Activated naive CD8-positive, alpha-beta T cell treated with anti-CD3 and anti-CD28 coated beads, Interleukin-2, amount 10 ng/mL, durations not matched to agents 7 days and 5 days (primary cell): ENCODE results near the gene POLE. TPM values are rescaled to one million over a fixed set of nuclear protein-coding genes. Genes with fewer than 3 reads are reported as not detected.

Source experiments
- ATAC-seq: fragments of 150-1000 bp; cut with Tn5 transposase; one replicate; pipeline ENCODE4 v1.10.0; 2021; ENCODE audit warnings: low read depth, moderate library complexity
- POLR2A ChIA-PET: fragments of 350-600 bp; sonication (Branson Sonifier 250); formaldehyde crosslinking; loops from one replicate; lab custom pipeline; 2021; ENCODE audit warnings: antibody characterized with exemption; lab: Charles Lee
- DNase-seq: peaks from one replicate; pipeline ENCODE4 v3.0.0; 2021
- H3K27ac Mint-ChIP-seq: one replicate; pipeline ENCODE4 v1.8.0; 2022; ENCODE audit warnings: mild to moderate bottlenecking, mixed read lengths
- H3K27me3 Mint-ChIP-seq: one replicate; pipeline ENCODE4 v1.8.0; 2022; ENCODE audit warnings: mild to moderate bottlenecking, moderate library complexity, mixed read lengths
- H3K36me3 Mint-ChIP-seq: one replicate; pipeline ENCODE4 v1.8.0; 2021; ENCODE audit warnings: mild to moderate bottlenecking, mixed read lengths
- H3K4me1 Mint-ChIP-seq: one replicate; pipeline ENCODE4 v1.8.0; 2021; ENCODE audit warnings: mixed read lengths
- H3K4me3 Mint-ChIP-seq: one replicate; pipeline ENCODE4 v1.8.0; 2022; ENCODE audit warnings: mild to moderate bottlenecking, moderate library complexity, mixed read lengths
- H3K9me3 Mint-ChIP-seq: one replicate; pipeline ENCODE4 v1.8.0; 2021; ENCODE audit warnings: mixed read lengths
- total RNA-seq, 2 experiments: library from RNA; stranded (reverse); gene quantifications; one replicate each; pipeline ENCODE4 v1.2.3, GENCODE V29; 2021

POLE gene
- total RNA-seq, 2 experiments from 2014 or later, result 168 TPM

DNA sequence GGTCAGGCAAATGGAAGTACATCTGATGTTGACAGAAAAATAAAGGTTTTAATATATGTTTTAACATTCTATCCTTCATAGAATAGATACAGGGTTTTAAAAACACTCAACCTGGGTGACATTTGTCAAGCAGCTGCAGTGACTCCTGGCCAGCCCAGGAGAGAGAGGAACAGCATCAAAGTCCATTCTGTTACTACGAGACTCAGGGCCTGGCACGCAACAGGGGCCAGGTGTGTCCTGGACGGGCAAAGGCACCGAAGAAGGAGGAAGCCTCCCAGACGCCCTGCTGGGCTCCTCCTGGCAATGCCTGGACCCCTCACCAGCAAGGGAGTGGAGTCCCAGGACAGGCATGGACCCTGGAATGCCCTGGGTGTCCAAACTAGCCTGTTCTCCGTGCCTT is 98.8 kb downstream of the POLE start:
- Mint-ChIP-seq H3K36me3 (no peaks in the 10 kb centered on the region), H3K4me3 (no peak overlapping the region), H3K27ac (no peak overlapping the region), H3K4me1 (no peaks in the 10 kb centered on the region), H3K9me3 (no peaks in the 10 kb centered on the region), H3K27me3 (peaks cover 2% of the 10 kb centered on the region)
- no peak for ATAC-seq
- no peak for DNase-seq
- POLR2A ChIA-PET, result no interaction called here

DNA sequence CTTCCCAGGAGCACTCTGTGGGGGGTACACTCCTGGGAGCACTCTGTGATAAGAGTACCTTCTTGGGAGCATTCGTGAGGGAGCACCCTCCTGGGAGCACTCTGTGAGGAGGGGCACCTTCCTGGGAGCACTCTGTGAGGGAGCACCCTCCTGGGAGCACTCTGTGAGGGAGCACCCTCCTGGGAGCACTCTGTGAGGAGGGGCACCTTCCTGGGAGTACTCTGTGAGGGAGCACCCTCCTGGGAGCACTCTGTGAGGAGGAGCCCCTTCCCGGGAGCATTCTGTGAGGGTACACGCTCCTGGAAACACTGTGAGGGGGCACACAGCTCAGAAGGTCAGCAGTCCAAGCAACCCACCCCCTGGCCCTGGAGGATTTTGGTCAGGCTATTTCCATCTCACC is 99.4 kb downstream of the POLE start:
- ATAC-seq (no peak), DNase-seq (no peak)
- Mint-ChIP-seq H3K9me3 (no peaks in the 10 kb centered on the region), H3K27ac (no peak overlapping the region), H3K36me3 (no peaks in the 10 kb centered on the region), H3K27me3 (peaks cover 2% of the 10 kb centered on the region), H3K4me3 (no peak overlapping the region), H3K4me1 (no peaks in the 10 kb centered on the region)
- POLR2A ChIA-PET, result no interaction called here

- POLR2A ChIA-PET, result no interaction called here
- Mint-ChIP-seq H3K4me3 (no peak overlapping the region), H3K36me3 (no peaks in the 10 kb centered on the region), H3K27ac (no peak overlapping the region), H3K27me3 (peaks cover 2% of the 10 kb centered on the region), H3K9me3 (no peaks in the 10 kb centered on the region), H3K4me1 (no peaks in the 10 kb centered on the region)
- DNase-seq, result no peak
- no peak for ATAC-seq
Observed at GRCh38 chr12:132586929-132587328, 100.2 kb downstream of the POLE start.

- no peaks in the 10 kb centered on the region for H3K9me3 Mint-ChIP-seq
- H3K27me3 Mint-ChIP-seq, result peaks cover 2% of the 10 kb centered on the region
- no peak overlapping the region for H3K4me3 Mint-ChIP-seq
- no peak overlapping the region for H3K27ac Mint-ChIP-seq
- ATAC-seq (no peak), DNase-seq (no peak)
- no peaks in the 10 kb centered on the region for H3K36me3 Mint-ChIP-seq
- POLR2A ChIA-PET, result no interaction called here
- no peaks in the 10 kb centered on the region for H3K4me1 Mint-ChIP-seq
Observed at GRCh38 chr12:132585177-132585576, 102.0 kb downstream of the POLE start.

DNA sequence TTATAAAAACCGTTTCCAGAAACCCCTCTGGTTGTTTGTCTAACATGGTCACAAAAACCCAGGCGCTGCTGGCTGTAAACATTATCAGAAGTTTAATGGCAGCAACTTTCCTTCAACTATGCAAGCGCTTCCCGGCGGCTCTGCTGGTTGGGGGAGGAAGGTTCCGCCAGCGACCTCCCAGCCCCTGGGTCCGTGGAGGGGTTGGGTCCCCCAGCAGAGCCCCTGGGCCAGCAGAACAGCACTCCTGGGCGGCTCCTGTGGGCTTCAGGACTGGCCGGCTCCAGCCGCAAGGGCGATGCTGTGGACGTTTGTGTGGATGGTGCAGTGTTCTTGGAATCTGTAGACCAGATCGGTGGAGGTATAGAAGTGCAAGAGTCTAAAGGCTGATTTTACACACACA is 102.7 kb downstream of the POLE start:
- Mint-ChIP-seq H3K4me1 (no peaks in the 10 kb centered on the region), H3K27me3 (peaks cover 2% of the 10 kb centered on the region), H3K4me3 (no peak overlapping the region), H3K9me3 (no peaks in the 10 kb centered on the region), H3K36me3 (no peaks in the 10 kb centered on the region), H3K27ac (no peak overlapping the region)
- DNase-seq (no peak), ATAC-seq (no peak)
- POLR2A ChIA-PET, result no interaction called here

- Mint-ChIP-seq H3K9me3 (no peaks in the 10 kb centered on the region), H3K27ac (no peak overlapping the region), H3K36me3 (no peaks in the 10 kb centered on the region), H3K4me3 (no peak overlapping the region), H3K27me3 (no peaks in the 10 kb centered on the region), H3K4me1 (no peaks in the 10 kb centered on the region)
- ATAC-seq, result no peak
- POLR2A ChIA-PET, result no interaction called here
- no peak for DNase-seq
Observed at GRCh38 chr12:132583736-132584135, 103.4 kb downstream of the POLE start.

GRCh38 chr12:132583411-132583710 is 103.8 kb downstream of the POLE start:
- DNase-seq (no peak), ATAC-seq (no peak)
- no peaks in the 10 kb centered on the region for H3K9me3 Mint-ChIP-seq
- no peaks in the 10 kb centered on the region for H3K4me1 Mint-ChIP-seq
- no peaks in the 10 kb centered on the region for H3K27me3 Mint-ChIP-seq
- H3K27ac Mint-ChIP-seq, result no peak overlapping the region
- H3K4me3 Mint-ChIP-seq, result no peak overlapping the region
- no peaks in the 10 kb centered on the region for H3K36me3 Mint-ChIP-seq
- POLR2A ChIA-PET, result no interaction called here

DNA sequence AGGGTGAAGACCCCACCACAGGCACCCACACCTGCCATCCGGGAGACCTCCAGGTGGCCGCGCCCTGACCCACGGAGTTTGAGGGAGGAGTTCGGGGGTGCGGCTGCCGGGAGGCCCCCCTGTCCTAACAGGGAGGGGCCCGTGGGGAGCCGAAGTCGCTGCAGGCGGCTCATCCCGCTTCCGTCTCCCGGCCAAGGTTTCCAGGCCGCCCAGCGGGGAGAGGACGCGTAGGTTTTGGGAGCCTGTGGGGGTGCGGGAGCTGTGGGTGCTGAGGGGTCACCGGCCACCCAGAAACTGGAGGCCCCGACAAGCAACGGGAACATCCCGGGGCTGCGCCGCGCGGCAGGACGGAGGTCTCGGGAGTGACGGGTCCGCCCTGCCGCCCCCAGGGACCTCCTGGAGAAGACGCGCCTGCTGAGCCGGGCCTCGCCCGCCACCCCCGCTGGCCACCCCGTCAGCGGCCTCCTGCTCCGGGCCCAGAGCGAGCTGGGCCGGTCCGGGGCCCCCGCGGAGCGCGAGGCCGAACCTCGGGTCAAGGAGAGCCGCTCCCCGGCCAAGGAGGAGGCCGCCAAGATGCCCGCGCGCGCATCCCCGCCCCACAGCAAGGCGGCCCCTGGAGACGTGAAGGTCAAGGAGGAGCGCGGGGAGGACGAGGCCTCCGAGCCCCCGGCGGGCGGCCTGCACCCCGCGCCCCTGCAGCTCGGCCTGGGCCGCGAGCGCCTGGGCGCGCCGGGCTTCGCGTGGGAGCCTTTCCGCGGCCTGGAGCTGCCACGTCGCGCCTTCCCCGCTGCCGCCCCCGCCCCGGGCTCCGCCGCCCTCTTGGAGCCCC is 104.3 kb downstream of the POLE start:
- no peaks in the 10 kb centered on the region for H3K36me3 Mint-ChIP-seq
- POLR2A ChIA-PET, result no interaction called here
- no peak overlapping the region for H3K4me3 Mint-ChIP-seq
- ATAC-seq, result no peak
- DNase-seq, result no peak
- no peak overlapping the region for H3K27ac Mint-ChIP-seq
- H3K9me3 Mint-ChIP-seq, result no peaks in the 10 kb centered on the region
- H3K4me1 Mint-ChIP-seq, result no peaks in the 10 kb centered on the region
- H3K27me3 Mint-ChIP-seq, result no peaks in the 10 kb centered on the region

DNA sequence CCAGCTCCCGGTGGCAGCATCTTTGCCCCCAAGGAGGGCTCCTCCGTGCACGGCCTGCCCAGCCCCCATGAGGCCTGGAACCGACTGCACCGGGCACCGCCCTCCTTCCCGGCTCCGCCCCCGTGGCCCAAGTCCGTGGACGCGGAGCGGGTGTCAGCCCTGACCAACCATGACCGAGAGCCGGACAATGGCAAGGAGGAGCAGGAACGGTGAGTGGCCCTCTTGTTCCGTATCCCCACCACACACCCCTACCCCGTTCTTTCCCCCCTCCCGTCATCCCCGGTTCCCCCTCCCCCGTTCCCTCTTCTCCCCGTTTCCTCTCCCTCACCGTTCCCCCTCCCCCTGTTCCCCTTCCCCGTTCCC is 105.1 kb downstream of the POLE start:
- Mint-ChIP-seq H3K27ac (no peak overlapping the region), H3K4me1 (no peaks in the 10 kb centered on the region), H3K36me3 (no peaks in the 10 kb centered on the region), H3K4me3 (no peak overlapping the region), H3K27me3 (no peaks in the 10 kb centered on the region), H3K9me3 (no peaks in the 10 kb centered on the region)
- DNase-seq, result no peak
- POLR2A ChIA-PET, result no interaction called here
- ATAC-seq, result no peak

GRCh38 chr12:132581348-132582057 is 105.6 kb downstream of the POLE start:
- POLR2A ChIA-PET, result no interaction called here
- ATAC-seq (no peak), DNase-seq (no peak)
- H3K4me3 Mint-ChIP-seq, result no peak overlapping the region
- H3K4me1 Mint-ChIP-seq, result no peaks in the 10 kb centered on the region
- H3K36me3 Mint-ChIP-seq, result no peaks in the 10 kb centered on the region
- H3K9me3 Mint-ChIP-seq, result no peaks in the 10 kb centered on the region
- H3K27ac Mint-ChIP-seq, result no peak overlapping the region
- no peaks in the 10 kb centered on the region for H3K27me3 Mint-ChIP-seq

- Mint-ChIP-seq H3K9me3 (no peaks in the 10 kb centered on the region), H3K27ac (no peak overlapping the region), H3K4me1 (no peaks in the 10 kb centered on the region), H3K4me3 (no peak overlapping the region), H3K27me3 (no peaks in the 10 kb centered on the region), H3K36me3 (no peaks in the 10 kb centered on the region)
- ATAC-seq (no peak), DNase-seq (no peak)
- POLR2A ChIA-PET, result no interaction called here
Observed at GRCh38 chr12:132580701-132581292, 106.3 kb downstream of the POLE start.

DNA sequence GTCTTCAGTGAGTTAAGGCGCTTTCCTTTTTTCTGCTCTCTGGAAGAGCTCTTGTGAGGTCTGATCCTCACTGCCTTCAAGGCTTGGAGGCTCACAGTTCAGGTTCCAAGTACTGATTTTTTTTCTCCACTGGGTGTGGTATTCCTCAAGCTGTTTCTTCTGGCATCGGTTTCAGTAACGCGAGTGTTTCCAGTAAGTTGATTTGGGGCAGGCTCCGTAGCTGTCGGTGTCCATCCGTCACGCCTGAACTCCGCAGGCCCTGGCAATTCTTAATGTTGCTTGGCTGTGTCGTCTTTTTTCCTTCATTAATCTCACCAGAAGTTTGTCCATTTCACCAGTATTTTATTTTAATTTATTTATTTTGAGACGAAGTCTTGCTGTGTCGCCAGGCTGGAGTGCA is 107.4 kb downstream of the POLE start:
- POLR2A ChIA-PET, result no interaction called here
- Mint-ChIP-seq H3K27ac (no peak overlapping the region), H3K36me3 (no peaks in the 10 kb centered on the region), H3K4me3 (no peak overlapping the region), H3K4me1 (no peaks in the 10 kb centered on the region), H3K27me3 (no peaks in the 10 kb centered on the region), H3K9me3 (no peaks in the 10 kb centered on the region)
- DNase-seq (no peak), ATAC-seq (no peak)

GRCh38 chr12:132578826-132579225 is 108.3 kb downstream of the POLE start:
- H3K4me3 Mint-ChIP-seq, result no peak overlapping the region
- POLR2A ChIA-PET, result no interaction called here
- H3K36me3 Mint-ChIP-seq, result no peaks in the 10 kb centered on the region
- no peaks in the 10 kb centered on the region for H3K4me1 Mint-ChIP-seq
- H3K27ac Mint-ChIP-seq, result no peak overlapping the region
- no peaks in the 10 kb centered on the region for H3K27me3 Mint-ChIP-seq
- no peak for ATAC-seq
- no peaks in the 10 kb centered on the region for H3K9me3 Mint-ChIP-seq
- DNase-seq, result no peak

DNA sequence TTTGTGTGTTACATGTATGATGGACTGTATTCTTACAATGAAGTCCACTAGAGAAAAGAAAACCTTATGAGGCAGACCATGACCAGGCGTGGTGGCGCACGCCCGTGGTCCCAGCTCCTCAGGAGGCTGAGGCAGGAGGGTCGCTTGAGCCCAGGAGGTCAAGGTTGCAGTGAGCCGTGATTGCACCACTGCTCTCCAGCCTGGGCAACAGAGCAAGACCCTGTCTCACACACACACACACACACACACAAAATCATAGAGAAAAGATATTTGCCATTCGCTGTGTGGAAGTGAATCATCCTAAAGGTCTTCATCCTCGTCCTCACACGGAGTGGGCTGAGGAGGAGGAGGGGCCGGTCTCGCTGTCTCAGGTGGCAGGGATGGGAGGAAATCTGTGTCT is 109.0 kb downstream of the POLE start:
- no peaks in the 10 kb centered on the region for H3K4me1 Mint-ChIP-seq
- ATAC-seq, result no peak
- H3K4me3 Mint-ChIP-seq, result no peak overlapping the region
- POLR2A ChIA-PET, result no interaction called here
- H3K9me3 Mint-ChIP-seq, result no peaks in the 10 kb centered on the region
- no peaks in the 10 kb centered on the region for H3K27me3 Mint-ChIP-seq
- H3K36me3 Mint-ChIP-seq, result no peaks in the 10 kb centered on the region
- DNase-seq, result no peak
- no peak overlapping the region for H3K27ac Mint-ChIP-seq
